ENCODE measurements around the gene CHRNA5.

DNA sequence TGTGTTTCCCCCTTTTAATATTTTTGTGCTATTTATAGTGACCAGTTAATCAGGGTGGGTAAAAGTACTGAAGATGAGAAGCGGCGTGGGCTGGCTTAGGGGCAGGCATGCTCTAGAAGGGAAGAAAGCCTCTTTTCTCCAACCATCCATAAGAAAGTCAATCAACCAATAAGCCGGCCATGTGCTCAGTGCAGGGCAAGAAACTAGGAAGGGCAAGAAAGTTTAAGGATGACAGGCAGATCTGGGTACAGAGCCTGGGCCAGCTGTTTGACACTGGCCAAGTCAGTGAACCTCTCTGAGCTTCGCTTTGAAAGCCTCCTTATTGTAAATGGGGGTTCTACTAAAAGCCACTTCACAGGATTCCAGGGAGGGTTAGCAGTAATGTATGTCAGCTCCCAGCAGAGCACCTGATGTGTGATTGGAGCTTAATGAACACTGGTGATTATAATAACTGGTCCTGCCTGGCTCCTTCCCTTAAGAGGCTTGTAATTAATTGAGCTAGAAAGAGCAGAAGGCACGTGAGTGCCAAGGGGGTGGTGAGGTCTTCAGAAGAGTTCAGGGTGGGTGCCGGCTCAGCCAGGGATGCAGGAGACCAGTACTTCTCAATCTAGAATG, 61.2 kb downstream of the CHRNA5 start:
- TF ChIP-seq, protein P1, sequence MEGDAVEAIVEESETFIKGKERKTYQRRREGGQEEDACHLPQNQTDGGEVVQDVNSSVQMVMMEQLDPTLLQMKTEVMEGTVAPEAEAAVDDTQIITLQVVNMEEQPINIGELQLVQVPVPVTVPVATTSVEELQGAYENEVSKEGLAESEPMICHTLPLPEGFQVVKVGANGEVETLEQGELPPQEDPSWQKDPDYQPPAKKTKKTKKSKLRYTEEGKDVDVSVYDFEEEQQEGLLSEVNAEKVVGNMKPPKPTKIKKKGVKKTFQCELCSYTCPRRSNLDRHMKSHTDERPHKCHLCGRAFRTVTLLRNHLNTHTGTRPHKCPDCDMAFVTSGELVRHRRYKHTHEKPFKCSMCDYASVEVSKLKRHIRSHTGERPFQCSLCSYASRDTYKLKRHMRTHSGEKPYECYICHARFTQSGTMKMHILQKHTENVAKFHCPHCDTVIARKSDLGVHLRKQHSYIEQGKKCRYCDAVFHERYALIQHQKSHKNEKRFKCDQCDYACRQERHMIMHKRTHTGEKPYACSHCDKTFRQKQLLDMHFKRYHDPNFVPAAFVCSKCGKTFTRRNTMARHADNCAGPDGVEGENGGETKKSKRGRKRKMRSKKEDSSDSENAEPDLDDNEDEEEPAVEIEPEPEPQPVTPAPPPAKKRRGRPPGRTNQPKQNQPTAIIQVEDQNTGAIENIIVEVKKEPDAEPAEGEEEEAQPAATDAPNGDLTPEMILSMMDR (IDR thresholded peaks at IDR 0.05; ENCODE audit: poor library complexity): no peak
- TF ChIP-seq EZH2 (IDR thresholded peaks at IDR 0.05; ENCODE audit: borderline replicate concordance): no peak

Measured in hepatocyte (in vitro differentiated cells).